DMS 273 treated with DMSO at 0.1 percent for 48 hours (cell line): ENCODE results near the gene ADIRF.
"Not testable (repeated sequence)": the region's sequence is repeated elsewhere in the genome, so short reads cannot be mapped to it uniquely, and the experiment has no call there.

ENCODE experiments used
- DNase-seq: peaks from one replicate; lab custom pipeline; 2025; lab: John Stamatoyannopoulos, UW

ADIRF gene

GRCh38 chr10:86946213-86947155 is 21.8 kb upstream of the ADIRF start:
- DNase-seq = no peak

- DNase-seq = not testable (repeated sequence)
Measured at GRCh38 chr10:86947806-86948205, 20.5 kb upstream of the ADIRF start.

- no peak for DNase-seq
Measured at GRCh38 chr10:86950349-86950748, 17.9 kb upstream of the ADIRF start.

- no peak for DNase-seq
Measured at GRCh38 chr10:86951184-86951761, 17.0 kb upstream of the ADIRF start.

DNA sequence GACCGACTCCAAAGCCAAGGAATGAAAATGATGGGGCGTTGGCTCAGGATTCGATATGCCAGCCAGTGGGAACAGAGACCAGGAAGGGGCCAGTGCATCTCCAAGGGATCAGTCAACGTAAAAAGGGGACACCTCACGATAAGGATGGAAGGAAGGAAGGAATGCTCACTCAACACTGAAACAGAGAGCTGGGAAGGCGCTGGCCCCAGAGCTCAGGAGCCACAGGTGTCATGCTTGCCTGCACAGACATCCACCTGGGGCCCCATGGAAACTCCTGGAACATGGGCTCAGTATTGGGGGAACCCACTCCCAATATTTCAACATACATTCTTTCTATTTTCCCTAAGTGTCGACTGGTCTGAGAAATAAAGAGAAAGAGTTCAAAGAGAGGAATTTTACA is 16.2 kb upstream of the ADIRF start:
- no peak for DNase-seq

GRCh38 chr10:86952697-86953096 is 15.6 kb upstream of the ADIRF start:
- not testable (repeated sequence) for DNase-seq

DNA sequence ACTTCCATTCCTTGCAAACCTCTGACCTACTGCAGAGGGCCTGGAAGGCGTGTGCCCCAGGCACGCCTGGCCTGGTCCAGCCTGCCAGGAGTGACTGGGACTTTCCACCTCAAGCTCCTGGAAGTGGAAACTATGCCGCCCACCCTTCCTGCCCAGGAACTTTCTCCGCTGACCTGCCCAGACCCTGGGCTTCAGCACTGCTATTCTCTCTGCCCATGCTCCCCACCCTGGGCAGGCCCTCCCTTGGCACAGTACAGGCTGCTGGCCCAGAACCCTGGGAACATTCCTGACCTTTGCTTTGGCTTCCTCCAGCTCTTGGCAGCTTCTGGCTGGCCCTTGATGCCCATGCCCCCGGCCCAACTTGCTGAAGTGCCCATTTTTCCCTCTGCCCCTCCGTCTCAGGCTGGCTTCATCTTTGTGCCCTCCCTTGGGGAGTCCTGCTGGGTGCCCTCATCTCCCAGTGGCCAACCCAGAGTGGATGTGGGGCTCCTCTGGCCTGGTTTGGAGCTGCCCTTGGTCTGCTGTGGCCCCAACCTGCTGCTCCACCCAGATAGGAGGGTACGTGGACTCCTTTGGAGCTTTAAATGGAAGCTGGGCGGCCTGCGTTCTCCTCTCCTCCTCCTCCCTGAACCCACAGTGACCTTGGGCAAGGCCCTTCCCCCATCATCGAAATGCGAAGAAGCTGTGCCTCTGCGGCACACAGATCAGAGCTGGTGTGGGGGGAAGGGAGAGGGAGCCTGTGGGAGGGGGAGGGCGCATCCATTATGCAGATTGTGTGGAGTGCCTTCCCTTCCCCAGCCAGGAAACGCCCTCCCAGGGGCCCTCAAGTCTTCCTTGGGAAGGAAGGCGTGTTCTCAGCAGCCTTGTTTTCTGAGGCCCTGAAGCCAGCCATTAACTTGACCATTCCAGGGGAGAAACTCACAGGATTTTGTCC is 14.3 kb upstream of the ADIRF start:
- no peak for DNase-seq

GRCh38 chr10:86954681-86955500 is 13.4 kb upstream of the ADIRF start:
- DNase-seq = no peak

- DNase-seq = no peak
Measured at GRCh38 chr10:86955501-86956194, 12.6 kb upstream of the ADIRF start.

GRCh38 chr10:86956195-86956847 is 12.0 kb upstream of the ADIRF start:
- DNase-seq = no peak

GRCh38 chr10:86956848-86957448 is 11.3 kb upstream of the ADIRF start:
- DNase-seq = no peak

DNA sequence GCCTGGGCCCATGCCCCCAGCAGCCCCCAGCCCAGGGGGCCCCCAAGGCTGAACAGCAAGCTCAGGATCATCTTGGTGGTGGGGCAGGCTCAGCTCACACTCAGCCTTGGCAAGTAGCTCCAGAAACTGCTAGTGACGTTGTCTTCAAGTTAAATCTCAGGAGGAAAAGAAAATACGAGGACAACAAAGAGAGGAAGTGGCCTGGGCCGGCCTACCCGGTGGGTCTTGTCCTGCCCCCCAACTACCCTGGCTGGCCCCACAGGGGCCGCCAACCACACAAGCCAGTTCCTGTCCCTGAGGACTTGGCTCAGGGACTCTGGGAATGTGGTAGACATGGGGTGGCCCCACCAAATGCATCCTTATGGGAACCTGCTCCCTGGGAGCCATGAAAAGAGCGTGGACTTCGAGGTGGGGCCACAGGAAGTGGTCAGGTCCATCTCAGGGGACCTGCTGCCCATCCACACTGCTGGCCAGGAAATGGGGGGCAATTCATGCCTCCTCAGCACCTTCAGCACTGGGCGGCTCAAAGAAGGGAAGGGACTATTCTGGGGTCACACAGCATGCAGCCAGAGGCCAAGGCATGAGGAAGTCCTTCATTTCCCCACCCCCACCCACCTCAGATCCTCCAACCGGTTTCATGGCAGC is 10.7 kb upstream of the ADIRF start, which contains the start of gene MMRN2:
Gene MMRN2, minus strand, starts transcription at position 145 of the 645 bp plus-strand sequence. Its CDS starts 74 bp downstream, at position 71.
- no peak for DNase-seq

DNA sequence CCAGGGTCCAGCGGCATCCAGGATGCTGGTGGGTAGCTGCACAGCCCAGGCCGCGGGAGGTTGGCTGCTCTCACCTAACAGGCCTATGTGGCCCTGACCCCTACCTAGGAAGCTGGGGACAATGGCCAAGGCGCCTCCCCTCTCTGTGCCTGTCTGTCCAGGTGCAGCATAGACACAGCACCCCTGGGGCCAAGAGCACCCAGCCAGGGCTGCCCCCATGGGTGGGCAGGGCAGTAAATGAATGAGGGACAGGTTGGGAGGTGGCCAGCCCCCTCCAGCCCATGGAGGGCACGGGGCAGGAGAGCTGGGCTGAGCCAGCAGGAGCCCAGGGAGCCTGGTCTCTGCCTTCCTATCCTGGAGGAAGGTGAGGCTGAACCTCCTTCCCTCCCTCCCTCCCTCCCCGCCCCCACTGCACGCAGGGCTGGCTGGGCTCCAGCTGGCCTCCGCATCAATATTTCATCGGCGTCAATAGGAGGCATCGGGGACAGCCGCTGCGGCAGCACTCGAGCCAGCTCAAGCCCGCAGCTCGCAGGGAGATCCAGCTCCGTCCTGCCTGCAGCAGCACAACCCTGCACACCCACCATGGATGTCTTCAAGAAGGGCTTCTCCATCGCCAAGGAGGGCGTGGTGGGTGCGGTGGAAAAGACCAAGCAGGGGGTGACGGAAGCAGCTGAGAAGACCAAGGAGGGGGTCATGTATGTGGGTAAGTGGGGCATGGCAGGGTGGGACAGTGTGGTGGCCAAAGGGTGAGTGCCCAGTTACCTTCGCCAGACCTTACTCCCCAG is 10.0 kb upstream of the ADIRF start, which contains the start of gene SNCG:
Gene SNCG, plus strand, starts transcription at position 484 of the 785 bp plus-strand sequence. Its CDS starts 99 bp downstream, at position 583.
- DNase-seq = no peak

GRCh38 chr10:86958901-86959736 is 9.2 kb upstream of the ADIRF start:
- DNase-seq = no peak

GRCh38 chr10:86959737-86960002 is 8.6 kb upstream of the ADIRF start:
- no peak for DNase-seq

- DNase-seq = no peak
Measured at GRCh38 chr10:86960003-86960862, 8.0 kb upstream of the ADIRF start.
